CD4-positive, alpha-beta T cell treated with Interferon gamma for 1 hour (primary cell): Measurements from ENCODE around the gene SEMA4A.
A peak's percentile ranks its signal among the peaks of the same experiment; 100 is the strongest.
"Not testable (repeated sequence)": the region's sequence is repeated elsewhere in the genome, so short reads cannot be mapped to it uniquely, and the experiment has no call there.

Experiments
- DNase-seq: peaks from one replicate; pipeline ENCODE4 v3.0.0-alpha.2; 2020

The SEMA4A gene

DNA sequence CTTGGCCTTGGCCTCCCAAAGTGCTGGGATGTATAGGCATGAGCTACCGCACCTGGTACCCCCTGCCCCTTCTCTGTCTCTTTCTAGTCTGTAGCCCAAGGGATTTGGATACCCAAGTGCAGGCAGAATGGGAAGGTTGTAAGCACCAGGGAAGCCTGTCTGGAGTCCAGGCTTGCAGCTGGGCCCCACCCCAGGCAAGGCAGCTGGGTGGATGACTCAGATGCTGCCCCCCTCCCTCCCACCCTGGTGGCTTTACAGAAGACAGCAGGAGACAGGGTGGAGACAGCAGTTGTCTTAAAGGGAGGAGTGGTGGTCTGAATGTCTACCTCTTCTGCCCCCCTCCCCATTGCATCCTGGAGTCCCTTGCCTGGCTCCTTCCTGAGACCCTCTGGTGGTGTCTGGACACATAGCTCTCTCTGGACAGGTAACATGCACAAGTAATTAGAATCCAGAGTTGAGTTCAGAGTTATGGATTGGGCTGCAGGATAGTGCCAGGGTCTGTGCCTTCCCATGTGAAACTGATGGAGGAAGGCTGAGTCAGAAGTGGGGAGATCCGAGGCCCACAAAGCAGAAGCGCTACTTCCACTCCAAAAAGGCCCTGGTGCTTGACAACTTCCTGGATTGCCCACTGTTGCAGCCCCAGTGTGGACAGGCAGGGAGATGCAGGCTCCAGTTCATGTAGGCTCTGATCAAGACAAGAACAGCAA lies 33.7 kb upstream of the SEMA4A start:
- peak; percentile 69 for DNase-seq

DNA sequence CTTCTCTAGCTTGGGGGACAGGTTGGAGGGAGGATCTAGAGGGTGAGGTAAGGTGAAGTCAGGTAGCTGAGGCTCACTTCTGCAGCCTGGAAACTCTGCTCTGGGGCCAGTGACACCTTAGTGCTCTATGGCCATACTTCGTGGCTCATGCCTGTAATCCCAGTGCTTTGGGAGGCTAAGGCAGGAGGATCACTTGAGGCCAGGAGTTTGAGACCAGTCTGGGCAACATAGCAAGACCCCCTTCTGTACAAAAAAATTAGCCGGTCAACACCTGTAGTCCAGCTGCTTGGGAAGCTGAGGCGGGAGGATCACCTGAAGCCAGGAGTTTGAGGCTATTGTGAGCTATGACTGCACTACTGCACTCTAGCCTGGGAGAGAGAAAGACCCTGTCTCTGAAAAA lies 33.1 kb upstream of the SEMA4A start:
- no peak for DNase-seq

DNA sequence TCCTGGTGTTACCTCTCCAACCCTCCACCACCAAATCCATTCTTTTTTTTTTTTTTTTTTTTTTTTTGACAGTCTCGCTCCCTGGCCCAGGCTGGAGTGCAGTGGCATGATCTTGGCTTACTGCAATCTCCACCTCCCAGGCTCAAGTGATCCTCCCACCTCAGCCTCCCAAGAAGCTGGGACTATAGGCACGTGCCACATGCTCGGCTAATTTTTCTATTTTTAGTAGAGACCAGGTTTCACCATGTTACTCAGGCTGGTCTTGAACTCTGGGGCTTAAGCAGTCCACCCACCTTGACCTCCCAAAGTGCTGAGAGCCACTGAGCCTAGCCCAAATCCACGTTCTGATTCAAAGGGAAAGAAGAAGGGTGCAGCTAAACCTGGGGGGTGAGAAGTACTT lies 32.4 kb upstream of the SEMA4A start:
- DNase-seq = not testable (repeated sequence)

DNA sequence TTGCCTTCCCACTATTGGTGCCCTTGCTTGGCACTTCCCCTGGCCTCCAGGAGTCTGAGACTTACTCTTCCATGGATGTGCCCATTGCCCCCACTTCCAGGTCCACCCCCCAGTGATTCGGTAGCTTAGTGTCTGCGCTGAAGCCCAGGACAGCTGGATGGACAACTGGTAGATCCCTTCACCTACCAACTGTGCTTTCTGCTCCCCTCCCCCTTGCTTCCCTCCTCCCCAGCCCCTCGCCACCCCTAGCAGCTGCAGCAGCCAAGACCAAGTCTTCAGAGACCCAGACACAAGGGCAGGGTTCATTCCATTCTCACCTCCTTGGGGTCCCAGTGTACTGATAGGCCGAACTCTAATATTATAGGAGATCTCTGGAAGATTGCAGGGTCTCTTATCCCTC lies 31.9 kb upstream of the SEMA4A start:
- DNase-seq = no peak

DNA sequence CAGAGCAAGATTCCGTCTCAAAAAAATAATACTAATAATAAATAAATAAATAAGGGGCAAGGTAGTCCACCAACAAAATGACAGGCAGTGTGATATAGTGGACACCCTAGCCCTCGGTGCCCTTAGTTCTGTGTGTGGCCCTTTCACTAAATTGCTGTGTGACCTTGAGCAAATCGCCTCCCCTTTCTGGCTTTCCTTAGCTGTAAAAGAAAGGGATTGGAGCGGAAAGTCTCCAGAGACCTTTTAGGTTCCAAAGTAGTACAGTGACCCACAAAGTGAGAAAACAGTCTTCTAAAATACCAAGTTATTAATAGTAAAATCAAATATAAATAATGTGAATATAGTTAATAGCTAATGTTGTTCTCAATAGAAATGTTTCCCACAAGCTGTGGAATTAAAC lies 31.3 kb upstream of the SEMA4A start:
- no peak for DNase-seq

DNA sequence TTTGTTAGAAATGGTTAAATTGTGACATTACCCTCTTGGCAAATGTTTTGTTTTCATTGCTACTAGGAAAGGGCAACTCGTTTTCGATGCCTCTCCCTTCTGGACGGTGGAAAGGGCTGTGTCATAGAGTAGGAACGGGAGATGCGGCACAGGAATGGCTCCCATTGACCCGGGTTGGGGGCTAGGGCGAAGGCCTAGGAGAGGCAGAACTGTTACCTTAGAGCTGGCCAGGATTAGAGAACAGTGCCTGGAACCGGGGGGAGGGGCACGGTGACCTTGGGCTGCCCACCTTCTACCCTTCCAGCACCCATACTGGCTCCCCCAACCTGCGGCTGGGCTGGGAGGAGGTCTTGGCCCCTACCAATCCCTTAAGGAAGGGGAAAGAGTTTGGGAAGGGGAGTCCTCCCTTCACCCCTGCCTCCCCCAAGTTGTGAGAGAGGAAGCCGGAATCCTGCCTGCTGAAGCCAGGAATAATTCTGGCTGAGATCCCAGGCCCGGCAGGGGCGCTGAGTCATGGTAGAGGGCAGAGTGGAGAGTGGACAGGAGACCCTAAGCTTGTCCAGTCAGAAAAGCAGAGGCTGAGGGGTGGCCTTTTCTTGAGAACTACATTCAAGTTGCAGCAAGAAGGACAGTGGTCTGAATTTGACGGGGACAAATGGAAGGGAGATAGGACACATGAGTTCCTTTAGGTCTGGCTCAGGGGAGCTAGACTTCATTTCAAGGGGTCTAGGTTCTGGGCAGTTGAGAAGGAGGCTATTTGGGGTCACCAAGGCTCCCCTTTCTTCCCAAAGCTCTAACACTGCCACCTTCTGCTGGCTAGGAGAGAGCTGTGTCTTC lies 30.6 kb upstream of the SEMA4A start:
- DNase-seq = no peak

DNA sequence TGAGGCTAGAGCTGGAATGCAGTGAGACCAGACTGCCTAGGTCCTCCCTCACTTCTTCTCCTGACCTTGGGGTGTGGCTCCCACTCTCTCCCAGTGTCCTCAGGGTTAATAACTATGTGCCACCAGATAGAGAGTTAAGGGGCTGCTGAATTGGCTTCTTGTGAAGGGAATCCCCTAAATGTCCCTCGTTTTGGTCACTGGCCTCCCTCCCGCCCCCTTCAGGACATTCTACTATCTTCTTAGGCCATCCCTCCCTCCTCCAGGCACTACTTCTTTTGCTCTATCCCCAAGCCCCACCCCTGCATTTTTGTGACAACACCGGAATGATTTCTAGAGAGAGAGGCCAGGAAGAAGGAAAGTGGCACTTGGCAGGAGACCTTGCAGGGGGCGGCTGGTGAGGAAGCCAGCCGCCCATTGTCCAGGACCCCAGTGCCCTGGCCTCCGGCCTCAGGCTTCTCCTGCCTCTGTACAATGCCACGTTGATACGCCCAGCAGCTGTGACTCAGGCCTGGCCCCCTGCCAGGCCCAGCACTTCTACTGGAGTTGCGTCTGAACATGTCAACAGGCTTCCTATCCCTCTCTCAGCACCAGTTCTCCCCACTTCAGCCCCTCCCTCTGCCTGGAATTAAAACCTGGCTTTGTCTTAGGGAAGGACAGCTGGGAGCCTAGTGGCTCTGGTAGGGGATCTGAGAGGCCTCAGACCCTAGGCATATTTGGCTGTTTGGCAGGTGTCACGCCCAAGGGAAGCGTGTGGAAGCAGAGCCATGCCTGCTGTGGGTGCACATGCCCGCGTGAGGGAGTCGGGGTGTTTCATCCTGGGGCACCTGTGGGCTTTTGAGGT lies 29.8 kb upstream of the SEMA4A start:
- DNase-seq = peak; percentile 69

DNA sequence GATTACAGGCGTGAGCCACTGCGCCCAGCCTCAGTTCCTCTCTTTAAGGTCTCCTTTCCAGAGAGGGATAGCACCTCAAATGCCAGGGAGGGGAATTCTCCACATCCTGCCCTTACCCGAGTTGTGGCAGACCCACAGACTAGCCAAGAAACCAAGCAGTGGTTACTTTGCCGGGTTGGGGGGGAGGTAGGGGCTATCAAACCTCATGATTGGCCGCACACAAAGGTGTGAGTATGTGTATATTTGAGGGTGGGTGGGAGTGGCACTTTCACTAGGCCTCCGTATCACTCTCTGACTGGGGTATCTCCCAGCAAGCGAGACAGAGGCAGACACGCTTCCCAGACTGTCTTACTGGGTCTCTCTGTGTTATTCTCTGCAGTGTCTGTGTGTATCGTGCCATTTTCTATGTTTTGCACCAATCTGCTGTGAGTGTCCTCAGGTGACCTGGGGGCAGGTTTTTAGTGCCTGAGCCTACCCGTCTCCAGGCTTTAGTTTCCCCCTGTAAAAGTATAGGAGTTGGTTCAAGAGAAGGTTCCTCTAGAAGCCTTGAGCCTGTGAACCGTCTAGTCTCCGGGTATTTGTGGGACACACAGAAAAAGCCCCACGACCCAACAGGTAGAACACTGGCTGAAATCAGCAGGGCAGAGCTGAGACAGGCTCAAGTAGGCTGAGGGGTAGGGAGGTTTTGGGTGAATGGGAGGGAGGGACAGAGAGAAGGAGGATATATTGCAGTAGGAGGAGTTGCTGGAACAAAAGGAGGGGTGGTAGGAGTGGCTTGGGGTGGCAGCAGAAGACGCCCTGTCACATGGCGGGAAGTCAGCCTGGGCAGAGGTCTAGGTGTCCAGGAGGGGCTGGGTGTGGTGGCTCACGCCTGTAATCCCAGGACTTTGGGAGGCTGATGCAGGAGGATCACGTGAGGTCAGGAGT lies 28.6 kb upstream of the SEMA4A start:
- peak; percentile 56 for DNase-seq

DNA sequence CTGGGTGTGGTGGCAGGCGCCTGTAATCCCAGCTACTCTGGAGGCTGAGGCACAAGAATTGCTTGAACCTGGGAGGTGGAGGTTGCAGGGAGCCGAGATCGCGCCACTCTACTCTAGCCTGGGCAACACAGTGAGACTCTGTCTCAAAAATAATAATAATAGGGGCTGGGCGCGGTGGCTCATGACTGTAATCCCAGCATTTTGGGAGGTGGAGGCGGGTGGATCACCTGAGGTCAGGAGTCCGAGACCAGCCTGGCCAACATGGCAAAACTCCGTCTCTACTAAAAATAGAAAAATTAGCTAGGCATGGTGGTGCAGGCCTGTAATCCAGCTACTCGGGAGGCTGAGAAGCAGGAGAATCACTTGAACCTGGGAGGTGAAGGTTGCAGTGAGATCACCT lies 27.8 kb upstream of the SEMA4A start:
- not testable (repeated sequence) for DNase-seq

DNA sequence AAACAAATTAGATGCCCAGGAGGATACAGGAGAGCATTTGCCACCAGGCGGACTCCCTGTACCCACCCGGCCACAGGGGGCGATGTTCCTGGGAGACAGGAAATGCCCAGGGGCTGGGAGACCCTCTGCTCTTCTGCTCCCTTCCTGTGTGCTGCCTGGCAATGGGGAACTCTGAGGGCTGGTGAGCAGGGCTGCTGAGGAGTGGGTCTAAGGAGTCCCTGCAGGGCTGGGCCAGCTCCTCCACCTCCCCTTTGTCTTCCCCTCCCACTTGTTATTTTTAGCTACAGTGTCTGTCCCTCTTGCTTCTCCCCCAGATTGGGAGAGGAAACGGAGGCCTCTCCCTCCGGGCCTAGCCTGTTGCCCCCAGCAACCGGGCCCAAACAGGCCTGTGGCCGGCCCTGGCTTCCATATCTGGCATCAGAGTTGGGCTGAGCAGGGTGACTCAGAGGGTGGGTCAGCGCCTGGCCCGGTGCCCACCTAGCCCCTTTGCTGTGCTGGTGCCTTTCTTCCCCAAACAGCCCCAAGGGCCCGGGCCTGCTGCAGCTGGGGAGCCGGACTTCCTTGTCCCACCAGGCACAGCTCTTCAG lies 27.2 kb upstream of the SEMA4A start:
- DNase-seq = peak; percentile 85

DNA sequence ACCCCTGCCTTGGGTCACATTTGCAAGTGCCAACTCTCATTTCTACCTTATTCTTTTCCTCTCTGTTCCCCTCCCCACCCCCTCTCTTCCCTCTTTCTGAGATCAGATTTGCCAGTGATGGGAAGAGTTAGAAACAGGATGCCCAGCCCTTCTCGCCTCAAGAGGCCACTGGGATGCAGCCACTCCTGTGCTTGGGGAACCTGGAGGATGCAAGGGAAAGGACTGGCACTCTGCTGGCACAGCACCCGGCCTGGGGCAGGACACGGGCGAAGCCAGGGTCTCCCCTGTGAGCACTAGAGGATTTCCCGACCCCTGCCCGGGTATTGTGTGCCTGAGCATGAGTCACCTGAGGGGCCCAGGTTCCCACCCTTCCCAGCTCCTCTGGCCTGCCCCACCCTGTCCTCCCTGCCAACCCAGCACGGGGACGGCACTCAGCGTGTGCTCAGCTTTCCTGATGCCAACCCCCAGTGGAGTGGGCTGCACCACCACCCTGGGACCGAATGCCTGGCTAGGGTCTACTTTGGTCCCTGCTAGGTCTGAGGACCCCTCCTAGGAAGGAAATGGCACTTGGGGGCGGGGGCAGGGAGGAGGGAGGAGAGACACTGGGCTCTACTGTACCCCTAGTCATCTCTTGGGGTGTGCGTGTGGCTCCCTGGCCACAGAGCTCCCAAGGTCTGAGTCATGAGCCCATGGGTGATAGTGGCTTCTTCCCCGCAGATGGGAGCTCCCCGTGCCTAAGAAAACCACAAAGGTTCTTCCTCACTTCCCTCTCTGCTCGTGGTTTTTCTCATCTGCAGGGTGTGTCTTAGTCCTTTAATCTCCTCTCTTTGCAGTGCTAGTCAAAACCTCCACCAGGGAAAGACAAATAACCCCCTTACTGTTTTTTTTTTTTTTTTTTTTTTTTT lies 26.5 kb upstream of the SEMA4A start:
- DNase-seq = peak; percentile 87

DNA sequence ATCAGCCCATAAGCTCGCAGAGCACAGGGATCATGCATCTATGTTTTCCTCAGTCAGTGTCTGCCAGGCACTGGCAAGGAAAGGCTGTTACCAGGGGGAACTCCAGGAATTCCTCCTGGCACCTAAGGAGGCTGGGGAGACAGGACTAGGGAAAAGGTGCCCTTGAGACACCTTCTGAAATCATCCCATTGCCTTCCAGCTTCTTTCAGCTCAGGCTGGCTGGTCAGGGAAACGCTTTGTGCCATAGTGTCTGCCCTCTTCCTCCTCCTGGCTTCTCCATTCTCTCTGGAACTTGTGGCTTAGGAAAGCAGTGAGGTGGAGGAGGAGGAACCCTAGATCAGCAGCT lies 25.1 kb upstream of the SEMA4A start:
- DNase-seq = no peak

DNA sequence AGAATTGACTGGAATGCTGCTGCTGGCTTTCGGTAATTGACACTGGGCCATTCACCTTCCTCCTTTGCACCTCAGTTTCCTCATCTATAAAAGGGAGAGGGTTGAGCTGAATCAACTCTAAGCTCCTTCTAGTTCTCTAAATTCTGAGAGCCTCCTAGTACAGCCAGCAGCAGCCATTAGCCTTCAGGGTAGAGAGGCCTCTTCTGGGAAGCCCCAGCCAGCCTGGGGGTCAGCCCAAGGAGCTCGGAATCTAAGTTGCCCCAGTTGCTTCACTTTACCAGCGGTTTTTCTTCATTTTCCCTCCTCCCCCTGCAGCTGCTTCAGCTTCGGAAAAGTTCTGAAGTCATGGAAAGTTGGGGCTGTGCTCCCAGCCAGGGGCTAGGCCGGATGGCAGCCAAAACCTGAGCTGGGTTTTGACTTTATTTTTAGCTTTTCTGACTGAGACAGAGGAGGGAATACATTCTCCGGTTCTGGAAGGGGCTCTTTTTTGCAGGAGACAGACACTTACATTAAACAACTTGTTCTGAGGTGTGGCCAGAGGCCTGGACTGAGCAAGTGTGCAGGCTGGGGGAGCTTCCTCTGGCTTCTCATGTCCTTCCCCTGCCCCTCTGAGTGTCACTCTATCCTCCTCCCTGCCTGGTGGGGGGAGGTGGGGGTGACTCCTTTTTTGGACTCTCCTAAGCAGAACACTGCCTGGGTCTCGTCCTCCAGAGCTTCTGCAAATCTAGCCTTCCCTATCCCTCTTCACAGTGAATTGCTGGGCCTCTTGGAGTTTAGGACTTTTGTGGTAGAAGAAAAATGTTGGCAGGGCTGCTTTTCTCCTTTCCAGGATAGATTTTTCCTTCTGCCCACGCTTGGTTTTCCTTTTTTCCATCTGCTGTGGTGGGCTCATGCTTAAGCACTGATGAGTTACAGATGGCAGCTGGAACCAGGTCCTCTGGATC lies 24.5 kb upstream of the SEMA4A start:
- DNase-seq = no peak

DNA sequence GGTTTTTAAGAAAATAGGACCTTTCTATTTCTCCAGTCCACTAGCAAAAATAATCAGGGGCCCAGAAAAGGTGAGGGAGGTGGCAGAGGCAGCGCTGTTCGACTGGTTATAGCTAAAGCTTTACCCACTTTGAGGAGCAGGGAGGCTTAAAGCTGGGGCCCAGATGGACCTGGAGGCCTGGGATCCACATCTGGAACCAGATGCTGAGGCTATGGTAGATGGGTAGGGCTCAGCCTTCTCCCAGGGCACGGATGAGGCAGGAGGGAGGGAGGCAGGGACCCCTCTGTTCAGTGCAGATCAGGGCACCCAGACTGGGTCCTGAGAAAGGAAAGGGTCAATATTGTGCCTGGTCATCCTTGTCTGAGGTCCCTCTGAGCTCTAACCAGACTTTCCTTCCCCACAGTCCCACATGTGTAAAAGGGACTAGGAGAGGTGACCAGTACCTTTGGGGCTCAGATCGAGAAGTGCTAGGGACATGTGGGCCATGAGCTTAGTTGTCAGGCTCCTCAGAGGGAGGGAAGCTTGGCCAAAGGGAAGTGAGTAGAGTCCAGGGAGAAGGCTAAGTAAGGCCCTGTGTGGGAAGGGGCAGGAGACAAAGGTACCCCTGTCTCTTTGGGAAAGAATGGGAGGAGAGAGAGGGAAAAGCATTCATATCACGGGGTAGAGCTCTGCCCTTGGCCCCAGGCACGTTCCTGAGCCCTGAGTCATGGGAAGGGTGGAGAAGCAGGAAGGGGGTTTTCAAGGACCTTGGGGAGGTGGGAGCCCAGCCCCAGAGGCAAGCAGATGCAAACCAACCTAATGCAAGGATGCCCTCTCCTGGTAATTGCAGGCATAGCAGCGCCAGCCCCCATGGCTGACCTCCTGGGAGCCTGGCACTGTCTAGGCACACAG lies 23.5 kb upstream of the SEMA4A start:
- DNase-seq = peak; percentile 72

DNA sequence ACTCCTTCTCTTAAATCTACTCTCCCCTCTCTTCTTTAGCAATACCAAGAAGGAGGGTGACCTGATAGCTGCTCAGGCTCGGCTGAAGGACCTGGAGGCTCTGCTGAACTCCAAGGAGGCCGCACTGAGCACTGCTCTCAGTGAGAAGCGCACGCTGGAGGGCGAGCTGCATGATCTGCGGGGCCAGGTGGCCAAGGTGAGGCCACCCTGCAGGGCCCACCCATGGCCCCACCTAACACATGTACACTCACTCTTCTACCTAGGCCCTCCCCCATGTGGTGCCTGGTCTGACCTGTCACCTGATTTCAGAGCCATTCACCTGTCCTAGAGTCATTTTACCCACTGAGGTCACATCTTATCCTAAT lies 22.8 kb upstream of the SEMA4A start:
- no peak for DNase-seq

DNA sequence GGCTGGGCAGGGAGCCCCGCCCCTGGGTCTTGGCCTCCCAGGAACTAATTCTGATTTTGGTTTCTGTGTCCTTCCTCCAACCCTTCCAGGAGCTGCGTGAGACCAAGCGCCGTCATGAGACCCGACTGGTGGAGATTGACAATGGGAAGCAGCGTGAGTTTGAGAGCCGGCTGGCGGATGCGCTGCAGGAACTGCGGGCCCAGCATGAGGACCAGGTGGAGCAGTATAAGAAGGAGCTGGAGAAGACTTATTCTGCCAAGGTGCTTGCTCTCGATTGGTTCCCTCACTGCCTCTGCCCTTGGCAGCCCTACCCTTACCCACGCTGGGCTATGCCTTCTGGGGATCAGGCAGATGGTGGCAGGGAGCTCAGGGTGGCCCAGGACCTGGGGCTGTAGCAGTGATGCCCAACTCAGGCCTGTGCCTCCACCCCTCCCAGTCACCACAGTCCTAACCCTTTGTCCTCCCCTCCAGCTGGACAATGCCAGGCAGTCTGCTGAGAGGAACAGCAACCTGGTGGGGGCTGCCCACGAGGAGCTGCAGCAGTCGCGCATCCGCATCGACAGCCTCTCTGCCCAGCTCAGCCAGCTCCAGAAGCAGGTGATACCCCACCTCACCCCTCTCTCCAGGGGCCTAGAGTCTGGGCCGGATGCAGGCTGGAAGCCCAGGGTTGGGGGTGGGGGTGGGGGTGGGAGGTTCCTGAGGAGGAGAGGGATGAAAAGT lies 18.5 kb upstream of the SEMA4A start:
- DNase-seq = no peak

DNA sequence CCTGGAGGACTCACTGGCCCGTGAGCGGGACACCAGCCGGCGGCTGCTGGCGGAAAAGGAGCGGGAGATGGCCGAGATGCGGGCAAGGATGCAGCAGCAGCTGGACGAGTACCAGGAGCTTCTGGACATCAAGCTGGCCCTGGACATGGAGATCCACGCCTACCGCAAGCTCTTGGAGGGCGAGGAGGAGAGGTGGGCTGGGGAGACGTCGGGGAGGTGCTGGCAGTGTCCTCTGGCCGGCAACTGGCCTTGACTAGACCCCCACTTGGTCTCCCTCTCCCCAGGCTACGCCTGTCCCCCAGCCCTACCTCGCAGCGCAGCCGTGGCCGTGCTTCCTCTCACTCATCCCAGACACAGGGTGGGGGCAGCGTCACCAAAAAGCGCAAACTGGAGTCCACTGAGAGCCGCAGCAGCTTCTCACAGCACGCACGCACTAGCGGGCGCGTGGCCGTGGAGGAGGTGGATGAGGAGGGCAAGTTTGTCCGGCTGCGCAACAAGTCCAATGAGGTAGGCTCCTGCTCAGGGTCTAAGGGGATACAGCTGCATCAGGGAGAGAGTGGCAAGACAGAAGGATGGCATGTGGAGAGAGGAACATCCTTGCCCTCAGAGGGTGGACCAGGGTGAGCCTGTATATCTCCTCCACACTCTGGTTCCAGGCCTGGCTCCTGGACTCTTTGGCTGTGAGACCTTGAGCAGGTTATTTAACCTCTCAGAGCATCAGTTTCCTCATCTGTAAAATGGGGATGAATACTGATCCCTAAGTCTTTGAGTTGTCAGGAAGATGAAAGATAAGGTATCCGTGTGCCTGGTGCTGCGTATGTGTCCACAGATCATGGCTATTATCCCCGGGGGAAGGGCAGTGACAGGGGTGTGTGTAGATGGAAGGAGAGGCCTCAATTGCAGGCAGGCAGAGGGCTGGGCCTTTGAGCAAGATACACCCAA lies 17.2 kb upstream of the SEMA4A start:
- no peak for DNase-seq
